SW 1271 (cell line): ENCODE results near the gene PTPRM.

Experiments
- DNase-seq, 2 experiments: peaks; one replicate each; lab custom pipeline; 2025; lab: John Stamatoyannopoulos, UW

Gene PTPRM

GRCh38 chr18:7757175-7757574 is 190.1 kb downstream of the PTPRM start:
- DNase-seq, result no peak

- DNase-seq, result no peak
Measured at GRCh38 chr18:7758764-7759163, 191.6 kb downstream of the PTPRM start.

- no peak for DNase-seq
Measured at GRCh38 chr18:7760967-7761948, 194.1 kb downstream of the PTPRM start.

GRCh38 chr18:7764405-7764804 is 197.3 kb downstream of the PTPRM start:
- DNase-seq, result no peak

- no peak for DNase-seq
Measured at GRCh38 chr18:7766346-7766745, 199.2 kb downstream of the PTPRM start.

- DNase-seq, result no peak
Measured at GRCh38 chr18:7766817-7767216, 199.7 kb downstream of the PTPRM start.

- no peak for DNase-seq
Measured at GRCh38 chr18:7770908-7771307, 203.8 kb downstream of the PTPRM start.

- DNase-seq, result no peak
Measured at GRCh38 chr18:7772510-7772888, 205.4 kb downstream of the PTPRM start.

- no peak for DNase-seq
Measured at GRCh38 chr18:7772951-7773350, 205.8 kb downstream of the PTPRM start.

- DNase-seq, result no peak
Measured at GRCh38 chr18:7775128-7775527, 208.0 kb downstream of the PTPRM start.

GRCh38 chr18:7775843-7776242 is 208.7 kb downstream of the PTPRM start:
- no peak for DNase-seq

GRCh38 chr18:7778181-7778580 is 211.1 kb downstream of the PTPRM start:
- DNase-seq, result no peak

- no peak for DNase-seq
Measured at GRCh38 chr18:7779211-7779610, 212.1 kb downstream of the PTPRM start.

- DNase-seq, result no peak
Measured at GRCh38 chr18:7784171-7784570, 217.1 kb downstream of the PTPRM start.

GRCh38 chr18:7786569-7786968 is 219.5 kb downstream of the PTPRM start:
- DNase-seq, result no peak

- DNase-seq, result no peak
Measured at GRCh38 chr18:7787339-7787738, 220.2 kb downstream of the PTPRM start.

- peak in 1 of 2 experiments; percentile 9 for DNase-seq
Measured at GRCh38 chr18:7789856-7790552, 222.9 kb downstream of the PTPRM start.

- no peak for DNase-seq
Measured at GRCh38 chr18:7793100-7793499, 226.0 kb downstream of the PTPRM start.

GRCh38 chr18:7803956-7804469 is 236.9 kb downstream of the PTPRM start:
- no peak for DNase-seq

GRCh38 chr18:7805096-7805495 is 238.0 kb downstream of the PTPRM start:
- no peak for DNase-seq

- DNase-seq, result no peak
Measured at GRCh38 chr18:7805880-7806279, 238.8 kb downstream of the PTPRM start.

- DNase-seq, result no peak
Measured at GRCh38 chr18:7807936-7808453, 240.9 kb downstream of the PTPRM start.

GRCh38 chr18:7808992-7809391 is 241.9 kb downstream of the PTPRM start:
- DNase-seq, result no peak
